ENCODE results near the gene NAA16.

NAA16 gene

GRCh38 chr13:41361491-41361890, 50.4 kb downstream of the NAA16 start:
- no peak for DNase-seq

GRCh38 chr13:41364043-41364442, 53.0 kb downstream of the NAA16 start:
- no peak for DNase-seq

- DNase-seq, result no peak
Measured at GRCh38 chr13:41365631-41366030, 54.6 kb downstream of the NAA16 start.

- DNase-seq, result no peak
Measured at GRCh38 chr13:41370736-41371135, 59.7 kb downstream of the NAA16 start.

- DNase-seq, result no peak
Measured at GRCh38 chr13:41377446-41377845, 66.4 kb downstream of the NAA16 start.

GRCh38 chr13:41382431-41382830, 71.4 kb downstream of the NAA16 start:
- no peak for DNase-seq

- no peak for DNase-seq
Measured at GRCh38 chr13:41383386-41383785, 72.3 kb downstream of the NAA16 start.

- DNase-seq, result no peak
Measured at GRCh38 chr13:41384749-41385503, 73.9 kb downstream of the NAA16 start.

- DNase-seq, result no peak
Measured at GRCh38 chr13:41386211-41386610, 75.1 kb downstream of the NAA16 start.

GRCh38 chr13:41387576-41387975, 76.5 kb downstream of the NAA16 start:
- no peak for DNase-seq

- DNase-seq, result no peak
Measured at GRCh38 chr13:41388143-41388881, 77.2 kb downstream of the NAA16 start.

GRCh38 chr13:41389580-41389979, 78.5 kb downstream of the NAA16 start:
- DNase-seq, result no peak

- no peak for DNase-seq
Measured at GRCh38 chr13:41394166-41394565, 83.1 kb downstream of the NAA16 start.

GRCh38 chr13:41398494-41399170, 87.6 kb downstream of the NAA16 start:
- no peak for DNase-seq

- DNase-seq, result no peak
Measured at GRCh38 chr13:41401366-41401765, 90.3 kb downstream of the NAA16 start.

- DNase-seq, result no peak
Measured at GRCh38 chr13:41402691-41403511, 91.8 kb downstream of the NAA16 start.

GRCh38 chr13:41403983-41404382, 92.9 kb downstream of the NAA16 start:
- no peak for DNase-seq

GRCh38 chr13:41405367-41405766, 94.3 kb downstream of the NAA16 start:
- DNase-seq, result no peak

GRCh38 chr13:41407380-41407779, 96.3 kb downstream of the NAA16 start:
- no peak for DNase-seq

- DNase-seq, result no peak
Measured at GRCh38 chr13:41408121-41408520, 97.1 kb downstream of the NAA16 start.

- DNase-seq, result no peak
Measured at GRCh38 chr13:41408746-41409145, 97.7 kb downstream of the NAA16 start.

GRCh38 chr13:41409611-41410010, 98.5 kb downstream of the NAA16 start:
- no peak for DNase-seq

- DNase-seq, result no peak
Measured at GRCh38 chr13:41411060-41411459, 100.0 kb downstream of the NAA16 start.

Data from RPMI8226 (cell line).